ENCODE results near the gene CCDC112.

Gene CCDC112

DNA sequence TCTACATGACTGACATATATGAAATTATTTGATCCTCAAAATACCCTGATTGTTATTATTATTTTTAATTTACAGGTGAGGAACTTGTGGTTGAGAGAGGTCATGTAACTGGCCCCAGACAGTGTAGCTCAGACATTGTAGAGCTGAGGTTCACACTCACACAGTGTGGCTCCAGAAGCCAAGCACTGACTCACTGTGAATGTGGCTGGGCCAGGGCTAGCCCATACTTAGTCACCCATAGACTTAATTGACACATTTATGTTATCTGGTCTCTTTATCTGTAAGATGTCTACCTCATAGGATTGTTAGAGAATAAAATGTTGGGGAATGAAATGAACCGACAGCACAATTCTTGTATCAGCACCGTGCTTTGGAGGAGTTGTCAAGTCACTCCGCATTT, 24.9 kb upstream of the CCDC112 start:
- H3K4me3 ChIP-seq (ENCODE audit: low read depth in 1 of 2, low read length in 2 of 2) = no peak overlapping the region
- no peak overlapping the region for H2AFZ ChIP-seq (ENCODE audit: low read depth, low read length)
- TF ChIP-seq CTCF (IDR thresholded peaks at IDR 0.05; ENCODE audit: borderline replicate concordance, extremely low read depth, low read length, poor library complexity, severe bottlenecking) = no peak
- TF ChIP-seq EZH2 (IDR thresholded peaks at IDR 0.05; ENCODE audit: borderline replicate concordance, low read depth, low read length, severe bottlenecking) = no peak
- no peak overlapping the region for H3K4me2 ChIP-seq (ENCODE audit: insufficient read depth, low read length)
- no peaks in the 10 kb centered on the region for H3K9me3 ChIP-seq (ENCODE audit: insufficient read depth, low read length, severe bottlenecking)
- H4K20me1 ChIP-seq (ENCODE audit: insufficient read depth, low read length) = no peaks in the 10 kb centered on the region
- peaks cover 7% of the 10 kb centered on the region for H3K27me3 ChIP-seq (ENCODE audit: insufficient read depth, low read length, poor library complexity)
- H3K9ac ChIP-seq (ENCODE audit: low read depth, low read length) = no peak overlapping the region
- H3K79me2 ChIP-seq (ENCODE audit: insufficient read depth, low read length) = no peaks in the 10 kb centered on the region
- H3K4me1 ChIP-seq (ENCODE audit: insufficient read depth, low read length) = no peaks in the 10 kb centered on the region
- no peak for ATAC-seq (ENCODE audit: insufficient read depth, low read depth)
- no peak overlapping the region for H3K27ac ChIP-seq (ENCODE audit: low read length)
- H3K36me3 ChIP-seq (ENCODE audit: insufficient read depth, low read length) = no peaks in the 10 kb centered on the region
- no peak for DNase-seq

DNA sequence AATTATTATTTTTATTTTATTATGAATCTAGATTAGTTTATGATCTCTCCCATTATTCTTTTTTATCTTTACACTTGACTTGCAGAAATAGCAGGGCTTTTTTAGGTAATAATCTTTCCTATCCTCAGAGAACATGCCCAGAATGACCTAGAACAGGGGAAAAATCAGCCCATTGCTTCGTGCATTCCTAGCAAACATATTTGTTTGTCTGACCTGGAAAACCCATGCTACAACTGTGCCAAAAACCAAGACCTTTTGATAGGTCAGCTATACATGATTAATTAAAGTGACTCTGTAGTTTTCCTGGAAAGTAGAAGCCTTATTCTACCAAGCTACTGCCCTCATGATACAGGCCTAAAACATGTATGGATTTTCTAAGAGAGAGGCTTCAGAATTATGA, 24.1 kb upstream of the CCDC112 start:
- Histone ChIP-seq H3K4me3 (ENCODE audit: low read depth in 1 of 2, low read length in 2 of 2) (no peak overlapping the region), H2AFZ (ENCODE audit: low read depth, low read length) (no peak overlapping the region), H4K20me1 (ENCODE audit: insufficient read depth, low read length) (no peaks in the 10 kb centered on the region), H3K36me3 (ENCODE audit: insufficient read depth, low read length) (no peaks in the 10 kb centered on the region), H3K4me1 (ENCODE audit: insufficient read depth, low read length) (no peaks in the 10 kb centered on the region), H3K4me2 (ENCODE audit: insufficient read depth, low read length) (no peak overlapping the region), H3K79me2 (ENCODE audit: insufficient read depth, low read length) (no peaks in the 10 kb centered on the region), H3K9ac (ENCODE audit: low read depth, low read length) (no peak overlapping the region), H3K9me3 (ENCODE audit: insufficient read depth, low read length, severe bottlenecking) (no peaks in the 10 kb centered on the region), H3K27me3 (ENCODE audit: insufficient read depth, low read length, poor library complexity) (peaks cover 7% of the 10 kb centered on the region), H3K27ac (ENCODE audit: low read length) (no peak overlapping the region)
- DNase-seq = no peak
- ATAC-seq (ENCODE audit: insufficient read depth, low read depth) = no peak
- no peak for TF ChIP-seq CTCF (IDR thresholded peaks at IDR 0.05; ENCODE audit: borderline replicate concordance, extremely low read depth, low read length, poor library complexity, severe bottlenecking)
- no peak for TF ChIP-seq EZH2 (IDR thresholded peaks at IDR 0.05; ENCODE audit: borderline replicate concordance, low read depth, low read length, severe bottlenecking)

GRCh38 chr5:115320006-115320405, 23.6 kb upstream of the CCDC112 start:
- Histone ChIP-seq H3K27me3 (ENCODE audit: insufficient read depth, low read length, poor library complexity) (peaks cover 4% of the 10 kb centered on the region), H3K9ac (ENCODE audit: low read depth, low read length) (no peak overlapping the region), H2AFZ (ENCODE audit: low read depth, low read length) (no peak overlapping the region), H3K79me2 (ENCODE audit: insufficient read depth, low read length) (no peaks in the 10 kb centered on the region), H4K20me1 (ENCODE audit: insufficient read depth, low read length) (no peaks in the 10 kb centered on the region), H3K36me3 (ENCODE audit: insufficient read depth, low read length) (no peaks in the 10 kb centered on the region), H3K4me2 (ENCODE audit: insufficient read depth, low read length) (no peak overlapping the region), H3K27ac (ENCODE audit: low read length) (no peak overlapping the region), H3K4me1 (ENCODE audit: insufficient read depth, low read length) (no peaks in the 10 kb centered on the region), H3K4me3 (ENCODE audit: low read depth in 1 of 2, low read length in 2 of 2) (no peak overlapping the region), H3K9me3 (ENCODE audit: insufficient read depth, low read length, severe bottlenecking) (no peaks in the 10 kb centered on the region)
- ATAC-seq (ENCODE audit: insufficient read depth, low read depth) (no peak), DNase-seq (no peak)
- TF ChIP-seq CTCF (IDR thresholded peaks at IDR 0.05; ENCODE audit: borderline replicate concordance, extremely low read depth, low read length, poor library complexity, severe bottlenecking) = no peak
- TF ChIP-seq EZH2 (IDR thresholded peaks at IDR 0.05; ENCODE audit: borderline replicate concordance, low read depth, low read length, severe bottlenecking) = no peak

- Histone ChIP-seq H3K4me3 (ENCODE audit: low read depth in 1 of 2, low read length in 2 of 2) (no peak overlapping the region), H3K9ac (ENCODE audit: low read depth, low read length) (no peak overlapping the region), H2AFZ (ENCODE audit: low read depth, low read length) (no peak overlapping the region), H3K27me3 (ENCODE audit: insufficient read depth, low read length, poor library complexity) (no peaks in the 10 kb centered on the region), H3K4me2 (ENCODE audit: insufficient read depth, low read length) (no peak overlapping the region), H3K36me3 (ENCODE audit: insufficient read depth, low read length) (no peaks in the 10 kb centered on the region), H4K20me1 (ENCODE audit: insufficient read depth, low read length) (no peaks in the 10 kb centered on the region), H3K27ac (ENCODE audit: low read length) (no peak overlapping the region), H3K9me3 (ENCODE audit: insufficient read depth, low read length, severe bottlenecking) (no peaks in the 10 kb centered on the region), H3K79me2 (ENCODE audit: insufficient read depth, low read length) (no peaks in the 10 kb centered on the region), H3K4me1 (ENCODE audit: insufficient read depth, low read length) (no peaks in the 10 kb centered on the region)
- DNase-seq (no peak), ATAC-seq (ENCODE audit: insufficient read depth, low read depth) (no peak)
- no peak for TF ChIP-seq EZH2 (IDR thresholded peaks at IDR 0.05; ENCODE audit: borderline replicate concordance, low read depth, low read length, severe bottlenecking)
Observed at GRCh38 chr5:115319007-115319406, 22.6 kb upstream of the CCDC112 start.

All from DND-41 (cell line).